ENCODE results near the gene SLC37A2.

Gene SLC37A2

GRCh38 chr11:125071846-125072217 lies 8.7 kb downstream of the SLC37A2 start:
- DNase-seq, result no peak

- DNase-seq, result no peak
These were observed 9.3 kb downstream of the SLC37A2 start for GRCh38 chr11:125072218-125072960.

DNA sequence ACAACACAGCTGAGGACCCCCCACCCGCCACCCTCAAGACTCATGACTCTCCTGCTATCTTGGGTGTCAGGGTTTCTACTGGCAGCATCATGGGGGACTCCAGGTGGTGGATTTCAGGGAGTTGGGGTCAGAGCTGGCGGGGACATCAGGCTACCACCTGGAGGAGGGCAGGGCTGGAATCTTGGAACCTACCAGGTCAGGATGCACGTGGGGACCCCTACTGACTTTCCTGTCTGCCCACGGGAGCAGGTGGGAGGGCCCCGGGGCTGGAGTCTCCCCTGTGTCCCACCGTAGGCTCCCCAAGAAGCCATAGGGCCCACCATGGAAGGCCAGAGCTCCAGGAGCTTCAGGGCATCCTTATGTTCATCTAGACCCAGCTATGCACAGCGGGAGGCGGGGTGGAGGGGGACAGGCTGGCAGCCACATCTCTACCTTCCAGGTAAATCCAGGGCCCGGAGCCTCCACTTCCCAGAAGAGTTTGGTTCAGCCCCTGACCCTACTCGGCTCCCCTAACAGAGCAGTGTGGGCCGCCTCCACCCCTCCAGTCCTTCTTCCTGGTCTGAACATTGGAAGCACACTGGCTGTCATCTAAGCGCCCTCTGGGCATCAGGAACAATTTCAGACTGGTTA lies 10.0 kb downstream of the SLC37A2 start:
- DNase-seq, result no peak

- no peak for DNase-seq
These were observed 10.7 kb downstream of the SLC37A2 start for GRCh38 chr11:125073616-125074483.

DNA sequence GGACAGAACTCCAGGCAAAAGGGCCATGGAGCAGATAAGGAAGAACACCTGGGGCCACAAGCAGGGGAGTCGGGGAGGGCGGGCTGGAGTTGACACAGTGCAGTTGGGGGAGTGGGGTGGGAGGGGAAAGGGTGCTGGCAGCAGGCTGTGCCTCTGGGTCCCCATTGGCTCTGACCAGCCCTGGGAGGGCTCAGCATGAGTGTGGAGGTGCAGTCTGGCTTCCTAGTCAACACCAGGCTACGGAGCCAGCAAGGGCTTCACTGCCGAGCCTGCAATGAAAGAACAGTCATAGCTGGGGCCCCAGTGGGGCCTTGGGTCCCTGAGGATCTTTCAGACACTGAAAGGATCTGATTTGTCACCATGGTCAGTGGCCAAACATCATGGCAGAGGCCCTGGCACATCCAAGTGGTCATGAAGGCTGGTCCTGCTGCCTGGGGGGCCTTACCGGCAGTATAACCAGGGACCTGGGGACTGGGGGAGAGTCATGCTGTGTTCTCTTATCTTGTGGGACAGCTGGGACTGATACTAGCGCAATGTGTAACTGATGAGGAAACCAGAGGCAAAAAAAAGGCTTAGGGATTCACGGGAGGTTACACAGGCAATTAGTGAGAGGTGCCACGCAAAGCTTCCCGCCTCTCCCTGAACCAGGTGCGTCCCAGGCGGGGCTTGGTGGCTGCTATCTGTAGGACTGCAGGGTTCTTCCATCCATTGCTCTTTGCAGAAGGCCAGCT lies 11.6 kb downstream of the SLC37A2 start:
- DNase-seq, result no peak

DNA sequence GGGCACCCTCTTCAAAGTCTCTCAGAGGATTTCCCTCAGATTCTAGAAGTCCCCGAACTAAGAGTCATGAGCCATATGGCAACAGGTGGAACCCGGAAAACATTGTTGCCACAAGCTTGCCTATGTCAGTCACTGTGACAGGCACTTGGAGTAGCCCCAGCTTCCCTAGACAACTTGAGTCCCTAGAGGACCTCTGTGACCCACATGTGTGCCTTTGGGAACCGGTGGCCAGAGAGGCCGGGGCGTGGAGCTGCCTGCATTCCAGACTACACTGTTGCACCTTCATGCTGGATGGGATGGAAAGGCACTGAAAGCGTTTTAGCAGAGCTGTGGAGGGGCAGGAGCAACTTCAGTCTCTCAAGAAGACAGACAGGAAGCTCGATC lies 12.1 kb downstream of the SLC37A2 start:
- no peak for DNase-seq

- no peak for DNase-seq
These were observed 12.8 kb downstream of the SLC37A2 start for GRCh38 chr11:125075900-125076317.

GRCh38 chr11:125076378-125076945 lies 13.4 kb downstream of the SLC37A2 start:
- no peak for DNase-seq

DNA sequence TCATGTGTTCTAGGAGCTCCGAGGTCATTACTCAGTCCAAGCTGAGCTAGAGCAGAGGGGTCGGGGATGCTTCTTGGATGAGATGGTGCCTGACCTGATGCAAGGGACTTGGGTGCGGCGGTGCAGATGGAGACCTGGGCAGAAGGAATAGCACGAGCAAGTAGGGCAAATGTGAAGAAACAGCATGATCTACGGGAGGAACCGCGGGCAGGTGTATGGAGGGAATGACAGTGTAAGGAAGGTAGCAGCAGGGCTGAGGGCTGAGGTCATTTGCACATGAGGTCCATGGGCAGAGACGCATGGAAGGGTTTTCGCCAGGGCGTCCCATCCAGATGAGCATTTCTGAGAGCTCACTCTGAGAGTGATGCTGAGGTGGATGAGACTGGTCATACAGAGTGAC lies 14.9 kb downstream of the SLC37A2 start:
- DNase-seq, result no peak

DNA sequence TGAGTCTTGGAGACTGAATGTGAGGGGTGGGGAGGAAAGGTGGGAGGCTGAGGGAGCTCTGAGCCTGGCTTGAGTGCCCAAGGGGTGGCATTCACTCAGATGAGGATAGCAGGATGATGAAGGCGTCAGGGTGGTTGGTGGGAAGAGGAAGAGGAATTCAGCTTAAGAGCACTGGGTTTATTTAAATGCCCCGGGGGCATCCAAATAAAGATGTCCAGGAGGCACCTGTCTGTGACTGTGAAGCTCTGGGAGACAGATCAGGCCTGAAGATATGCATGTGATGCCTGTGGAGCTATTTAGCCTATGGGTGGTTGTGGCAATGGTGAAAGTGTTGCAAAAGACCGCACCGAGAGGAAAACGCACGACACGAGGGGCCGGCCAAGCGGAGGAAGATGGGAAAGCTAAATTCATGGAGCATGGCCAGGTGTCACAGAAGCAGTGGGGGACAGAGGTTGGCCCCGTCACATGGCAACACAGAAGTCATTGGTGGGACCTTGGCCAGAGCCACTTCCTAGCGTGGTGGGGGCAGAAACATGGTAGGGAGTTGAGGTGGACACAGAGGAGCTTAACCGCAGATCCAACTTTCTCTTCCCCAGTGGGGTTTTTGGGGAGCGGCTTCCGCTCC lies 15.5 kb downstream of the SLC37A2 start:
- DNase-seq, result no peak

DNA sequence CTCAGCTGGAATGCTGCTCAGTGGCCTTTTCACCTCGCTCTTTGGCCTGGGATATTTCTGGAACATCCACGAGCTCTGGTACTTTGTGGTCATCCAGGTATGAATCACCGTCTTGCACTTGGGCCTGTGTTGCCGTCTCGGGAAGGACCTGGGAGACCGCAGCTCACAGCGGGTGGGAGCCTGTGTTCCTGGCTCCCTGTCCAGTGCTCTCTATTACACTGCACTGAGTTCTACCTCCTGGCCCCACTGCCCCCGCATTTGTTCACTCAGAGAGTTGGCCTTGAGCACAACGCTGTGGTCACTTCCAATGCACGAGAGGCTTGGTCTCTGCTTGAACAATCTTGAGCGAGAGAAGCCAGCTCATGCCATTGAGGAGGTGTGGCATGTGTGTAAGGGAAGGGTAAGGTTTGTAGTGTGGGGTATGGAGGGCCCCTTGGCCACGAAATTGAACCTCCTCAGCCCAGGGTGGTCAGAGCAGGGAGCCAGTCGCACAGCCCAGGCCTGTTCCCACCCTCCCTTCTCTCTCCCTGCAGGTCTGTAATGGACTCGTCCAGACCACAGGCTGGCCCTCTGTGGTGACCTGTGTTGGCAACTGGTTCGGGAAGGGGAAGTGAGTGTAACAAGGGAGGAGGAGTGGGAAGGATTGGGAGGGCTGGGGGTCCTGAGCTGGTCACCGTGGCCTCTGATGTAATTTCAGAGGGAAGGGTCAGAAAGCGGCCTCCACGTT lies 16.2 kb downstream of the SLC37A2 start:
- no peak for DNase-seq

GRCh38 chr11:125079878-125080530 lies 16.9 kb downstream of the SLC37A2 start:
- no peak for DNase-seq

DNA sequence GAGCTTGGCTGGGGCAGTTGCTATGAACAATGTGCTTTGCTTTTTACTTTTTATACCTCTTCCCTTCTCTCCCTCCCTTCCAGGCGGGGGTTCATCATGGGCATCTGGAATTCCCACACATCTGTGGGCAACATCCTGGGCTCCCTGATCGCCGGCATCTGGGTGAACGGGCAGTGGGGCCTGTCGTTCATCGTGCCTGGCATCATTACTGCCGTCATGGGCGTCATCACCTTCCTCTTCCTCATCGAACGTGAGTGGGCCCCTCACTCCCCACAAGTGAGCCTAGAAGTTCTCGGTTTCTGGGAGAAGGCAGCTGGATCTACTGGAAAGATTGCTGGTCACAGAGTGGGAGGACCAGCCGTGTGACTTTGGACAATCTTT lies 17.4 kb downstream of the SLC37A2 start:
- no peak for DNase-seq

GRCh38 chr11:125081098-125081798 lies 18.1 kb downstream of the SLC37A2 start:
- DNase-seq, result no peak

- no peak for DNase-seq
These were observed 18.9 kb downstream of the SLC37A2 start for GRCh38 chr11:125082040-125082439.

GRCh38 chr11:125082611-125083311 lies 19.7 kb downstream of the SLC37A2 start:
- no peak for DNase-seq

DNA sequence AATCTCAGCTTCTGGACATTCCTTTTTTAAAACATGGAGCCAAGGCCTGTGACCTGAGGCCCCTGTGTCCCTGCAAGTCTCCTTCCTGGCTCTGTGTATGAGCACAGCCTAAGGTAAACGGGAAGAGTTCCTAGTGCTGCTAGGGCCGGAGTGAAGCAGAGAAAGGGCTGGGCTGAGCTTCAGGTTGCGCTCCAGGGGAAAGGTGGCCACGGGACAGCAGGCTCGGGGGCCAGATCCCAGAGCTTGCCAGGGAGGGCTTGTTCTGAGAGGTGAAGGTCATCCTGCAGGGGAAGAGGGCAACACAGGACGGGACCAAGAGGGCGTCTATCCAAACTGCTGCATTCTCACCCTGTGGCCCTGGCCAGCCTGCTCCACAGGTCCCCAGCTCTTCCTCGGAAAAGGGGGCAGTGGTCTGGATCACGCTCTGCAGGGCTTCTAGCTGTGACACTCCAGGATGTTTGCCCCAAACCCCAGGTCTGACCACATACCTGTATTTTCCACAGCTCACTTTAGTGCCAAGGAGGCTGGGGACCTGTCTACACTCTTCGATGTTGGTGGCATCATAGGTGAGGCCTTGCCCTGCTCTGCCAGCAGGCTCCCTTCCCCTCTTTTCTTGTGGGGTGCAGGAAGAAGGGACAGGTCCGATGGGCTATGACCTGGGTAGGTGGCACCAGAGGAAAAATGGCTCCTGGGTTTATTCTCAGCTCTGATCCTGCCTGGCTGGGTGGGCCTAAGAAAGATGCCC lies 20.4 kb downstream of the SLC37A2 start:
- DNase-seq, result no peak

GRCh38 chr11:125084057-125084416 lies 20.9 kb downstream of the SLC37A2 start:
- no peak for DNase-seq

DNA sequence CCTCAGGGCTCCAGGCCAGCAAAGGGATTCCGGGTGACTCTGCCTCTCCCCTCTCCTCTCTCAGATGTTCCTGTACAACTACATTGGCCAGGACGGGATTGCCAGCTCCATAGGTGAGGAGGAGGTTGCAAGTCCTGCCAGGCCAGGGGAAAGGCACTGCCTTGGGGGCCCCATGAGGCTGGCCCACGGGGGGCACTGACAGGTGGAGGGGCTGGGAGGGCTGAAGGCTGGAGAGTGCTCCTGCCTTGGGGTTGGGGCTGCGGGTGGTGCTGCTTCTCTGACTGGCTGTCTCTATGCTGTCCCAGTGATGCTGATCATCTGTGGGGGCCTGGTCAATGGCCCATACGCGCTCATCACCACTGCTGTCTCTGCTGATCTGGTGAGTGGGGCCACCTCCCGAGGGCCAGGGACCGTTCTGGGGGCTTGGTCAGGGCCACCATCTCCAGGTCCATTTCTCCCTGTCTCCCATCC lies 21.7 kb downstream of the SLC37A2 start:
- DNase-seq, result no peak

Measured in NCI-H2029 (cell line).